ENCODE data around the gene CTNNA3.

Gene CTNNA3

GRCh38 chr10:66591865-66592264 lies 1104.1 kb downstream of the CTNNA3 start:
- no peak for DNase-seq

GRCh38 chr10:66587680-66588050 lies 1108.3 kb downstream of the CTNNA3 start:
- DNase-seq, result no peak

GRCh38 chr10:66586897-66587679 lies 1108.9 kb downstream of the CTNNA3 start:
- DNase-seq, result no peak

- no peak for DNase-seq
These were observed 1109.9 kb downstream of the CTNNA3 start for GRCh38 chr10:66586073-66586472.

DNA sequence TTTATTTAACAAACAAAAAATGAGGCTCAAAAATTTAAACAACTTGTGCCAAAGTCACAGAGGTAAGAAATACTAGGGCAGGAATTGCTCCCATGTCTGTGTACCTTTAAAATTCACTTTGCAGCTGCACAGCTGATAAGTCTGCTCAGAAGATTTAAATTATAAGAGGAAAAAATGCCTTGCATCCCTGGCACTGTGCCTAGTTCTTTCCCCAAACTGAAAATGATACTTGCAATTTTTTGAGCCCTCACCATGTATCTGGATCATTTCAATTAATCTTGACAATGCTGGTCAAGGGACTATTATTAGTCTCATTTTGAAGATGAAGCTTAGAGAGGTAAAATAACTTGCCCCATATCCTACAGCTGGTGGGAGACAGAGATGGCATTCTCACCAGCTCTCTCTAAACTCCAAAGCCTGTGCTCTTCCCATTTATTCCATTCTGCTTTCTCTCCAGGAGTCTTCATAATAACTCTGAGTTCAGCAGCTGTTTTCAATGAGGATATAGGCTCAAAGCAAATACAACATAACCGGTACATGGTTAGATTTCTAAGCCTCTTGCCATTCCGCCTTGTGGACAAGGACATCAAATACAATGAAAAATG lies 1120.6 kb downstream of the CTNNA3 start:
- DNase-seq, result no peak

DNA sequence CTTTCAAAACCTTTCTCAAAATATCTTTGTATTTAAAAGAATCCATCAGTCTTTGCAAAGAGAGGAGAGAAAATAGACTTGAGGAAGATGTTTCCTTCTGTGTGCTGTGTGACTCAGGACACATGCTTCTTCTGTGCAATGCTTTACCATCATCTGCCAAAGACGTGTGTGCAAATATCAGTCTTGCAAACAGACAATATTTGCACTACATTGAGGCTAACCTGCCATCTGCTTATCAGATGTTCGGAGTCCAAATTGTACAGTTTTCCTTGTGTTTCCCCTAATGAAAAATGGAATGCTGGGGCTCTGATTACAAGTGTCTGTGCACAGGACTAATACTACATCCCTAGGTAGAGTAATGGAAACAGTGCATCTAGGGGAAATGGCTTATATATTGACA lies 1123.3 kb downstream of the CTNNA3 start:
- DNase-seq, result no peak

DNA sequence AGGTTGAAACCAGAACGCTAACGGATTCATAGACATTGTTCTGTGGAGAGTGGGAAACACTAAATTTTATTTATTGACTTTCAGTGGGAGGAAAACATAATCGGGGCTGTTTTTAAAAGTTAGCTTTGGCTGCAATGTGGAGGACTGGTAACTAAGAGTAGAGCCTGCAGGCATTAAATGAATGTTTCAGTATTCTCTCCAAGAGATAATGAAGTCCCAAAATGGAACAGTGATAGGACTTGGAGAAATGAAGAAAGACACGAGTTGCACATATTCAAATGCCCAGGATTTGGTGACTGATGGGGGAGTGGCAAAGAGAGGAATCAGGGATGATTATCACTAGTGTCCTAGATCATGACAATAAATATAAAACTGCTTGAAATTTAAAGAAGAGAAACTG lies 1130.0 kb downstream of the CTNNA3 start:
- no peak for DNase-seq

DNA sequence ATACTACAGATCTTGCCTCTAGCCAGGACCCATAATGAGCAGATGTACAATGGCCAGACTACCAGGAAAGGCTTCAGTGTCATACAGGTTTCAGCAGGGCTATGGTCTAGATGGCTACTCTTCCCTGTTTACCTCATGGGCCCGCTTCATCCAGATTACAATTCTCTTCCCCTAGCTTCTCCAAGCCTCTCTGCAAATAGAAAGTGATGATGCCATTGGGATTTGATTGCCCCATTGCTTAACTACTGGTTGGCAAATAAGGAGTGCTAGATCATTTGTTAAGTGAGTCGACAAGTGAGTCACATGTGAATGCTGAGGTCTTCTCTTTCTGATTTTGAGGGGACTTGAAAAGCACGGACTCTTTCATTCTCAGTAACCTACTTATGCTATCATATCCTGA lies 1131.7 kb downstream of the CTNNA3 start:
- no peak for DNase-seq

- DNase-seq, result no peak
These were observed 1140.9 kb downstream of the CTNNA3 start for GRCh38 chr10:66555061-66555460.

DNA sequence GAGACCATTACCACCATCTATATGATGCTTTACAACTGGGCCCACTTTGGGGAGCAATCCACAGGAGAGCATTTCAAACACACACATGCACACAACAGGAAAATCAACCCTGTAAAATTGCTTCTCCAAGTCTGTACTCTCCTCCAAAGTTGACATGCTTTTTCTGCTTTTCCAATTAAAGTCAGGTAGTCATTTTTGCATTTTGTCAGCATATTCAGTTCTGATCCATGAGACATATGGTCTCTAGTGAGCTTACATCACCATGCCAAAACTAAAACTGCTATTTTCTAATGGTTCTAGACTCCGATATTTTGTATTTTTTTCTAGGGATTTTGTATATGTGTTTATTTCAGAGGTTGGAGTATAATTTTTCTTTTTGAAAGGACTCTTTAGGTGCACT lies 1143.7 kb downstream of the CTNNA3 start:
- DNase-seq, result no peak

DNA sequence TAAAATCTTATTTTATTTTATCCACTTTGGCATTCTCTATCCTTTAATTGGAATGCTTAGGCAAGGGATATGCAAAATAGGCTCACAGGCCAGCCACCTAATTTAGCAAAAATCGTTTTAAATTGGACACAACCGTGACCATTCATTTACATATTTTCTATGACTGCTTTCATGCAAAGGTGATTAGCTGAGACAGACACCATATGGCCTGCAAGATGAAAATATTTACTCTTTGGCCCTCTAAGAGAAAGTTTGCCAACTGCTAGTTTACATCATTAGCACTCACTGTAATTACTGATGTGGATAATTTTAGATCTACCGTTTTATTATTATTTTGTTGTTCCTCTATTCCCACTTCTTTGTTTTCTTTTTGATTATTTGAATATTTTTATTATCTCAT lies 1145.6 kb downstream of the CTNNA3 start:
- DNase-seq, result no peak

- no peak for DNase-seq
These were observed 1157.1 kb downstream of the CTNNA3 start for GRCh38 chr10:66538908-66539307.

- no peak for DNase-seq
These were observed 1157.6 kb downstream of the CTNNA3 start for GRCh38 chr10:66538371-66538770.

GRCh38 chr10:66537186-66537585 lies 1158.8 kb downstream of the CTNNA3 start:
- no peak for DNase-seq

DNA sequence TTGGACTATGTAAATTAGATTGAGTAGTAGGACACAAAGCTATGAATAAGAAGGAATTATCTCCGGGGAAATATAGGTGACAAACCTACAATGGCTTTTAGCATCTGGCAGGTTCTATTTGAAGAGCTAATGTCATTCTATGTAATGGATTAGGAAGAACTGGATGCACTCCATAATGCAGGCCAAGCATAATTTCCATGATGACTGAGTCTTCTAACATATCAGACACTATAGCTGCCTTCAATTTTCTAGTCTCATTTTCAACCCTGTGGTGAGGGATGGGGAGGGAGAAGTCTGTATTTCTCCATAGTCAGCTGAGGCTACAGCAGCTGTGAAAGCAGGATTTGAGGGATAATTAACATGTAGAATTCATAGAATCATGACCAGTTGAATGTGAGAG lies 1160.6 kb downstream of the CTNNA3 start:
- DNase-seq, result no peak

DNA sequence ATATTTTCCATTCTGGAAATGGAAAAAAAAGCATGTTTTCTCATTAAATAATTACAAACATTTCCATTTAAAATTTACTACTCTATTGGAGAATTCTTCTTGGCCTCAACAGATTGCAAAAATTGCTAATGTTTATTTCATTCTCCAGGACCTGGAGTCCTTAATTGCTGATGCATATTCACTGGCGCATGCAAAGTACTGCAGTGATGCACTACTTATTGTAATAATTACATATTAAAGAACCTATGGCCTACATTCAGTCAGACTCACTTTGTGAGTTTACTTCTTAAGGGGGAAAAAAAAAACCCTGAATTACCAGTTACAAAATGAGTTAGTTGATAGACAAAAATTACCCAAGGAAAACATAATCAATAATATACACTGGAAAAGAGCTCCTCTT lies 1161.1 kb downstream of the CTNNA3 start:
- DNase-seq, result no peak

GRCh38 chr10:66521506-66521905 lies 1174.5 kb downstream of the CTNNA3 start:
- no peak for DNase-seq

DNA sequence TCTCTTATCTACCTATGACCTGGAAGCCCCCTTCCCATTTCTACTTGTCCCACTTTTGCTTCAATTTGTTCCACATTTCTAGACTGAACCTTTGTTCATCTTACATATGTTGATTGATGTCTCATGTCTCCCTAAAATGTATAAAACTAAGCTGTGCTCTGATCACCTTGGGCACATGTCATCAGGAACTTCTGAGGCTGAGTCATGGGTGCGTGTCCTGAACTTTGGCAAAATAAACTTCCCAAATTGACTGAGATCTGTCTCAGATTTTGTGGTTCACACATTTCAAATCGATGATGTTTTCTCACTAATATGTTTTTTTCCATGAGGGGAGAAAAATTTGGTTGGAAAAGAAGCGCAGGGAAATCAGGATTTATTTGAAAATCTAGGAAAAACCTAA lies 1176.4 kb downstream of the CTNNA3 start:
- DNase-seq, result no peak

DNA sequence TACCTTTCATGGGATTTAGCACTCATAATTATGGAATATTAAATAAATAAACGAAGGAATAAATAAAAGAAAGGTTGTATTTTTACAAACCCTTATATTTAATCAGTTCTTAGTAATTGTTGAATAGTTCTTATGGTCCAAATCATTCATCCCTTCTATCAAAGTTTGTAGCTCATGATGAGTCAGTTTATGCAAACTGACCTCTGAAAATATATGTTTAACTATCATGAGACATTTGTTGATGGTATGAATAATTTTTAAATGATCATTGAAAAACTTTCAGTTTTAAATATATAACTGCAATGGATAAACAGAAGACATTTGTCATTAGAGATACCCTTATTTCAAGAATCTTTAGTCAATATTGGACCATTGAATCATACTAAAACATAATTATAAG lies 1181.3 kb downstream of the CTNNA3 start:
- DNase-seq, result no peak

DNA sequence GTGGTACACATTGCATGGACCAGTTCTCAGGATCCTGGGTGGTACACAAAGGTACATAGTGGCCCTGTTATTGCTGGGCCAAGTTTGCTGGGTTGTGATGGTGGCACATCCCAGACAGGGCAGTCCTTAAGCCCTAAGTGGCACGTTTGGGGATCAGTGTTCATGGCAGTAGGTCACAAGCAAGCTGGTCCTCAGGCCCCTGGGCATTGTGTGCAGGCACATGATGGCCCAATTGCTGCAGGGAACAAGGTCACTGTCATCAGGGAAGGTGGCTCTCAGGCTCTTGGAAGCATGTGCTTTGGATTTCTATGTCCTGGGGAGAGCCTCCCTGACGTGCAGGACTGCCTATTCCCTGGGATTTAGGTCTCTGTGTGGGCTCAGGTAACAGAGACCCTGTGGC lies 1182.5 kb downstream of the CTNNA3 start:
- no peak for DNase-seq

- DNase-seq, result no peak
These were observed 1190.9 kb downstream of the CTNNA3 start for GRCh38 chr10:66505003-66505657.

DNA sequence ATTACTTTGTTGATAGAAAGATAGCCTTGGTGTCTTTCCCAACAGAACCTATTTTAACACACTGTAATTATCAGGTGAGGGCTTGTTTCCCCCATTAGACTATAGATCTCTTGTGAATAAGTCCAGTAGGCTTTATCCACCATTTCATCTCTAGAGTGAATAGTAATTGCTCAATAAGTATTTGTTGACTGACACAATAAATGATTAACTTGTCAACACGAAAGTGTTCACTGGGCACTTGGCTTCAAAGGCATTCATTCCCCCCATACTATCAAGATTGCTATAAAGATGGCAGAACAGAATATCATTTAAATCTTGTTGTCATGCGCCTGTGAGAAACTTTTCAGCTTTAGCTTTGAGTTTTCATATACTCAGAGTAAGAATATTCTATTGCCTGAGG lies 1194.6 kb downstream of the CTNNA3 start:
- no peak for DNase-seq

DNA sequence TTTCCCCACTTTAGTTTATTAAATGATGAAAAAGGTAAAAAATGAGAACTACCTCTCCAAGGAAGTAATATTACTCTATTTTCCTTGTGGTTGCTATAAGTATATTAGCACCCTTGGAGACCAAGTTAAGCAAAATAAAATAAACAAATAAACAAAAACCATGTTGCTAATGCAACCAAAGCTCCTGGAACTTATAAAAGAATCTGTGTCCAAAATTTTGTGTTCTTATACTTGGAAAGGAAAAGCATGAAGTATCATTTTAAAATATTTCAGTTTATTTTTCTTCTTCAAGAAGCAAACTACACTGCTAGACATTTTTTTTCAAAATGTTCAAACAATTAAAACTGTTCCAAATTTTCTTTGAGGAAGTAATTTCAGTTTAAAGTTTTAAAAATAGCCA lies 1212.0 kb downstream of the CTNNA3 start:
- DNase-seq, result no peak

DNA sequence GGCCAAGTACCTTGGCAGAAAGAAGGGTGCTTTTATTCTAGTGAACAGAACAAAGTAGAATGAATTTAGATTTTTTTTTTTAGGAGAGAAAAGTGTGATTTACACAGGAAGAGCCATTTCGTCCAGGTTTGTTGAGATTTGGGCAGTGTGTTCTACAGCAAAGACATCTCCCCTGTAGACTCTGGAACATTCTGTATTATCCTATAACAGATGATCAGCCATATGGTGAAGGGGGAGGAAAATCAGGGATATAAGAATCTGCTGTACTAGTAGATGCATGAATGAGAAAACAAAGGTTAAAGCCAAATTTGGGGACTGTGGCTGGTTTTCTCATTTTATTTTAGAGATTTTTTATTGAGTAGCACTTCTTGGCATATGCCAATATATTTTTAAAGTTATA lies 1223.8 kb downstream of the CTNNA3 start:
- DNase-seq, result no peak
